Kidney tubule cell (primary cell): ENCODE data around the gene THBS4.
"Not testable (repeated sequence)": the region's sequence is repeated elsewhere in the genome, so short reads cannot be mapped to it uniquely, and the experiment has no call there.

Experiments used
- DNase-seq: peaks from one replicate; pipeline ENCODE4 v3.0.0-alpha.2; 2018; ENCODE audit warnings: low spot score

Gene THBS4

GRCh38 chr5:80076131-80077050, 41.2 kb downstream of the THBS4 start:
- no peak for DNase-seq

- DNase-seq: no peak
Observed at GRCh38 chr5:80077051-80077714, 42.0 kb downstream of the THBS4 start.

GRCh38 chr5:80078921-80079320, 43.8 kb downstream of the THBS4 start:
- DNase-seq: no peak

- no peak for DNase-seq
Observed at GRCh38 chr5:80082281-80082680, 47.1 kb downstream of the THBS4 start.

- peak; percentile 65 for DNase-seq
Observed at GRCh38 chr5:80082731-80083100, 47.6 kb downstream of the THBS4 start.

GRCh38 chr5:80083101-80083890, 48.1 kb downstream of the THBS4 start:
- peak; percentile 84 for DNase-seq

GRCh38 chr5:80090884-80091166, 55.7 kb downstream of the THBS4 start:
- DNase-seq: no peak

GRCh38 chr5:80091792-80092192, 56.6 kb downstream of the THBS4 start:
- DNase-seq: peak; percentile 60

- DNase-seq: no peak
Observed at GRCh38 chr5:80092486-80093107, 57.4 kb downstream of the THBS4 start.

- DNase-seq: peak; percentile 94
Observed at GRCh38 chr5:80093796-80094195, 58.6 kb downstream of the THBS4 start.

GRCh38 chr5:80094236-80094738, 59.1 kb downstream of the THBS4 start:
- DNase-seq: no peak

GRCh38 chr5:80097451-80097850, 62.3 kb downstream of the THBS4 start:
- no peak for DNase-seq

GRCh38 chr5:80101993-80102392, 66.8 kb downstream of the THBS4 start:
- no peak for DNase-seq

GRCh38 chr5:80103371-80103770, 68.2 kb downstream of the THBS4 start:
- DNase-seq: no peak

- DNase-seq: no peak
Observed at GRCh38 chr5:80105698-80106439, 70.7 kb downstream of the THBS4 start.

- DNase-seq: no peak
Observed at GRCh38 chr5:80106916-80107315, 71.8 kb downstream of the THBS4 start.

- no peak for DNase-seq
Observed at GRCh38 chr5:80109646-80110478, 74.7 kb downstream of the THBS4 start.

- not testable (repeated sequence) for DNase-seq
Observed at GRCh38 chr5:80111376-80111990, 76.3 kb downstream of the THBS4 start.

- no peak for DNase-seq
Observed at GRCh38 chr5:80114860-80115259, 79.7 kb downstream of the THBS4 start.

GRCh38 chr5:80116000-80116399, 80.9 kb downstream of the THBS4 start:
- DNase-seq: no peak
